ENCODE data around the gene NOD1.

DNA sequence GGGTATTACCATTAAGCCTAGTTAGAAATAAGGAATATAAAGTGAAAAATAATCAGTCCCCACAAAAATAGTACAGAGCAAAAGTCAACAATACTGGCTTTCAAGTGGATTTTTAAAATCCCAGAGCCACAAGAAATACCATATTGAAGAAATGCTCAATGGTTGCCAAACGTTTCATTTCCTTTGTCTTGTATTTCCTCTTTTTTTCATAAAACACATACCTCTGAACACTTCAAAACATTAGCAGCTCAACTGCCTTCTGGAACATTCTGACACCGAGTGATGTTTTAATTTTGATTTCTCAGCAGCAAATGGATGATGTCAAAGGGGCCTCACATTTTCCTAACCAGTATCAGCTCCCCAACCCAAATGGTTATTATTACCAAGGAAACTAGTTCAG is 10.5 kb downstream of the NOD1 start:
- TF ChIP-seq CTCF (IDR thresholded peaks at IDR 0.05): no peak
- no peak for TF ChIP-seq POLR2AphosphoS5 (IDR thresholded peaks at IDR 0.05; ENCODE audit: low read depth, low read length)
- no peak for TF ChIP-seq SIN3A (IDR thresholded peaks at IDR 0.05; ENCODE audit: borderline replicate concordance, insufficient read depth, low read depth, low read length)
- TF ChIP-seq TCF7L2 (IDR thresholded peaks at IDR 0.05; ENCODE audit: low read depth, low read length): no peak
- TF ChIP-seq, protein P1, sequence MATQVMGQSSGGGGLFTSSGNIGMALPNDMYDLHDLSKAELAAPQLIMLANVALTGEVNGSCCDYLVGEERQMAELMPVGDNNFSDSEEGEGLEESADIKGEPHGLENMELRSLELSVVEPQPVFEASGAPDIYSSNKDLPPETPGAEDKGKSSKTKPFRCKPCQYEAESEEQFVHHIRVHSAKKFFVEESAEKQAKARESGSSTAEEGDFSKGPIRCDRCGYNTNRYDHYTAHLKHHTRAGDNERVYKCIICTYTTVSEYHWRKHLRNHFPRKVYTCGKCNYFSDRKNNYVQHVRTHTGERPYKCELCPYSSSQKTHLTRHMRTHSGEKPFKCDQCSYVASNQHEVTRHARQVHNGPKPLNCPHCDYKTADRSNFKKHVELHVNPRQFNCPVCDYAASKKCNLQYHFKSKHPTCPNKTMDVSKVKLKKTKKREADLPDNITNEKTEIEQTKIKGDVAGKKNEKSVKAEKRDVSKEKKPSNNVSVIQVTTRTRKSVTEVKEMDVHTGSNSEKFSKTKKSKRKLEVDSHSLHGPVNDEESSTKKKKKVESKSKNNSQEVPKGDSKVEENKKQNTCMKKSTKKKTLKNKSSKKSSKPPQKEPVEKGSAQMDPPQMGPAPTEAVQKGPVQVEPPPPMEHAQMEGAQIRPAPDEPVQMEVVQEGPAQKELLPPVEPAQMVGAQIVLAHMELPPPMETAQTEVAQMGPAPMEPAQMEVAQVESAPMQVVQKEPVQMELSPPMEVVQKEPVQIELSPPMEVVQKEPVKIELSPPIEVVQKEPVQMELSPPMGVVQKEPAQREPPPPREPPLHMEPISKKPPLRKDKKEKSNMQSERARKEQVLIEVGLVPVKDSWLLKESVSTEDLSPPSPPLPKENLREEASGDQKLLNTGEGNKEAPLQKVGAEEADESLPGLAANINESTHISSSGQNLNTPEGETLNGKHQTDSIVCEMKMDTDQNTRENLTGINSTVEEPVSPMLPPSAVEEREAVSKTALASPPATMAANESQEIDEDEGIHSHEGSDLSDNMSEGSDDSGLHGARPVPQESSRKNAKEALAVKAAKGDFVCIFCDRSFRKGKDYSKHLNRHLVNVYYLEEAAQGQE (IDR thresholded peaks at IDR 0.05; ENCODE audit: insufficient read depth in 1 of 2, low read depth in 2 of 2, low read length in 1 of 2): no peak
